Neural progenitor cell (in vitro differentiated cells): Measurements from ENCODE around the gene COX15. TPM values are rescaled to one million over a fixed set of nuclear protein-coding genes. Genes with fewer than 3 reads are reported as not detected.

Experiments used
- DNase-seq: peaks from one replicate; pipeline ENCODE4 v3.0.0-alpha.2; 2016; ENCODE audit warnings: low spot score
- H2AFZ ChIP-seq: fragments of 200-600 bp; sonication (generic); replicated peaks from 2 replicates; pipeline ENCODE4 v1.6.1; 2016; ENCODE audit warnings: antibody characterized with exemption
- H3F3A ChIP-seq: fragments of 200-600 bp; sonication (generic); 2 replicates; pipeline ENCODE4 v1.6.1; 2016; ENCODE audit warnings: antibody characterized with exemption, low read depth
- H3K27ac ChIP-seq: fragments of 200-600 bp; sonication (generic); 2 replicates; pipeline ENCODE4 v1.5.1; 2016; ENCODE audit warnings: mild to moderate bottlenecking
- H3K27me3 ChIP-seq: fragments of 200-600 bp; sonication (generic); 2 replicates; pipeline ENCODE4 v1.6.1; 2016; ENCODE audit warnings: mild to moderate bottlenecking, moderate library complexity
- H3K36me3 ChIP-seq: fragments of 200-600 bp; sonication (generic); 2 replicates; pipeline ENCODE4 v1.5.1; 2016
- H3K4me1 ChIP-seq: fragments of 200-600 bp; sonication (generic); 2 replicates; pipeline ENCODE4 v1.6.1; 2016; ENCODE audit warnings: mixed run types
- H3K4me2 ChIP-seq: fragments of 200-600 bp; sonication (generic); 2 replicates; pipeline ENCODE4 v1.6.1; 2016
- H3K4me3 ChIP-seq: fragments of 200-600 bp; sonication (generic); 2 replicates; pipeline ENCODE4 v1.5.1; 2016
- H3K79me2 ChIP-seq: fragments of 200-600 bp; sonication (generic); 2 replicates; pipeline ENCODE4 v1.6.1; 2016; ENCODE audit warnings: low read depth
- H3K9ac ChIP-seq: fragments of 200-600 bp; sonication (generic); 2 replicates; pipeline ENCODE4 v1.6.1; 2016
- H3K9me3 ChIP-seq: fragments of 200-600 bp; sonication (generic); 2 replicates; pipeline ENCODE4 v1.5.1; 2016; ENCODE audit warnings: low read depth
- H4K20me1 ChIP-seq: fragments of 200-600 bp; sonication (generic); 2 replicates; pipeline ENCODE4 v1.6.1; 2016; ENCODE audit warnings: low read depth
- H3K27ac Mint-ChIP-seq: 3 replicates; pipeline ENCODE4 v1.8.0; 2021; ENCODE audit warnings: mixed read lengths
- H3K27me3 Mint-ChIP-seq: 2 replicates; pipeline ENCODE4 v1.8.0; 2022; ENCODE audit warnings: low read depth, mild to moderate bottlenecking, inconsistent platforms, moderate library complexity, mixed read lengths; ENCODE audit not compliant: insufficient read depth
- H3K36me3 Mint-ChIP-seq: 3 replicates; pipeline ENCODE4 v1.8.0; 2021; ENCODE audit warnings: mixed read lengths
- H3K4me1 Mint-ChIP-seq: 3 replicates; pipeline ENCODE4 v1.8.0; 2021; ENCODE audit warnings: mixed read lengths
- H3K4me3 Mint-ChIP-seq: 3 replicates; pipeline ENCODE4 v1.8.0; 2021; ENCODE audit warnings: mild to moderate bottlenecking, moderate library complexity, mixed read lengths
- H3K9me3 Mint-ChIP-seq: 3 replicates; pipeline ENCODE4 v1.8.0; 2020; ENCODE audit warnings: mixed read lengths
- CTCF ChIP-seq: fragments of 200-600 bp; sonication (generic); IDR thresholded peaks from 2 replicates; pipeline ENCODE4 v1.5.1; 2017; ENCODE audit warnings: antibody characterized with exemption, mild to moderate bottlenecking
- EZH2 ChIP-seq: fragments of 200-600 bp; sonication (generic); IDR thresholded peaks from 2 replicates; pipeline ENCODE4 v1.6.1; 2017; ENCODE audit warnings: antibody characterized with exemption, mild to moderate bottlenecking, moderate library complexity
- EZH2phosphoT487 ChIP-seq: fragments of 200-600 bp; sonication (generic); IDR thresholded peaks from 2 replicates; pipeline ENCODE4 v1.6.1; 2017; ENCODE audit warnings: antibody characterized with exemption
- total RNA-seq: library from RNA; depleted of rRNA; stranded (reverse); fragments of >200 nt; gene quantifications from 2 replicates; pipeline ENCODE4 v1.2.3, GENCODE V29; 2015; ENCODE audit warnings: low replicate concordance

Gene COX15
- total RNA-seq, 1 donor from 2014 or later: 49.8 TPM

DNA sequence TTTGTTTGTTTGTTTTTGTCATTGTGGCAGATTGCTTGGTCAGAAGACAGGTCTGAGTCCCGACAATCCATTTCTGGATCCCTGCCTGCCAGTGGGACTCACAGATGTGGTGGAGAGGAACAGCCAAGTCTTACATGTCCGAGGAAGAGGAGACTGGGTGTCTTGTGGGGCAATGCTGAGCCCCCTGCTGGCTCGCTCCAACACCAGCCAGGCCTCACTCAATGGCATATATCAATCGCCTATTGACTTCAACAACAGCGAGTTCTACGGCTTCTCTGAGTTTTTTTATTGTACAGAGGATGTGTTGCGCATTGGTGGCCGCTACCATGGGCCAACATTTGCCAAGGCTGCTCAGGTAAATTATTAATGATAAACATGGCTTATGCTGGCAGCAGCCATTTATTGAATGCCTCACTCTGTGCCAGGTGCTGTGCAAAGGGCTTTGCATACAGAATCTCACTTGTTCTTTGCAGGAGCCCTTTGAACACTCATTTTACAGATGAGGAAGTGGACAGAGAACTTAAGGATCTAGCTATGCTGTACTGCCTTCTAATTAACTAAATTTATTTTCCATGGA lies 33.3 kb downstream of the COX15 start:
- Histone ChIP-seq H3K4me2 (no peak overlapping the region), H2AFZ (no peak overlapping the region), H3K4me1 (no peaks in the 10 kb centered on the region), H3K27ac (no peak overlapping the region), H3K79me2 (no peaks in the 10 kb centered on the region), H3K9ac (no peak overlapping the region), H3K27me3 (no peaks in the 10 kb centered on the region), H3K36me3 (no peaks in the 10 kb centered on the region), H3K4me3 (no peak overlapping the region), H4K20me1 (no peaks in the 10 kb centered on the region), H3F3A (no peaks in the 10 kb centered on the region), H3K9me3 (no peaks in the 10 kb centered on the region)
- Mint-ChIP-seq H3K9me3 (no peaks in the 10 kb centered on the region), H3K27ac (no peak overlapping the region), H3K36me3 (peaks cover 21% of the 10 kb centered on the region), H3K4me1 (no peaks in the 10 kb centered on the region), H3K4me3 (no peak overlapping the region), H3K27me3 (no peaks in the 10 kb centered on the region)
- no peak for DNase-seq
- no peak for TF ChIP-seq EZH2
- no peak for TF ChIP-seq CTCF
- TF ChIP-seq EZH2phosphoT487: no peak

- no peaks in the 10 kb centered on the region for H4K20me1 ChIP-seq
- Mint-ChIP-seq H3K36me3 (peaks cover 13% of the 10 kb centered on the region), H3K27ac (no peak overlapping the region), H3K4me3 (no peak overlapping the region), H3K27me3 (no peaks in the 10 kb centered on the region), H3K9me3 (no peaks in the 10 kb centered on the region), H3K4me1 (no peaks in the 10 kb centered on the region)
- no peaks in the 10 kb centered on the region for H3K79me2 ChIP-seq
- H3K9ac ChIP-seq: no peak overlapping the region
- H2AFZ ChIP-seq: no peak overlapping the region
- DNase-seq: no peak
- no peak overlapping the region for H3K27ac ChIP-seq
- H3K4me3 ChIP-seq: no peak overlapping the region
- TF ChIP-seq EZH2: no peak
- no peak for TF ChIP-seq CTCF
- no peak for TF ChIP-seq EZH2phosphoT487
- no peaks in the 10 kb centered on the region for H3K36me3 ChIP-seq
- no peaks in the 10 kb centered on the region for H3F3A ChIP-seq
- H3K4me2 ChIP-seq: no peak overlapping the region
- H3K9me3 ChIP-seq: no peaks in the 10 kb centered on the region
- no peaks in the 10 kb centered on the region for H3K27me3 ChIP-seq
- H3K4me1 ChIP-seq: no peaks in the 10 kb centered on the region
Measured at GRCh38 chr10:99695761-99696160, 36.2 kb downstream of the COX15 start.

DNA sequence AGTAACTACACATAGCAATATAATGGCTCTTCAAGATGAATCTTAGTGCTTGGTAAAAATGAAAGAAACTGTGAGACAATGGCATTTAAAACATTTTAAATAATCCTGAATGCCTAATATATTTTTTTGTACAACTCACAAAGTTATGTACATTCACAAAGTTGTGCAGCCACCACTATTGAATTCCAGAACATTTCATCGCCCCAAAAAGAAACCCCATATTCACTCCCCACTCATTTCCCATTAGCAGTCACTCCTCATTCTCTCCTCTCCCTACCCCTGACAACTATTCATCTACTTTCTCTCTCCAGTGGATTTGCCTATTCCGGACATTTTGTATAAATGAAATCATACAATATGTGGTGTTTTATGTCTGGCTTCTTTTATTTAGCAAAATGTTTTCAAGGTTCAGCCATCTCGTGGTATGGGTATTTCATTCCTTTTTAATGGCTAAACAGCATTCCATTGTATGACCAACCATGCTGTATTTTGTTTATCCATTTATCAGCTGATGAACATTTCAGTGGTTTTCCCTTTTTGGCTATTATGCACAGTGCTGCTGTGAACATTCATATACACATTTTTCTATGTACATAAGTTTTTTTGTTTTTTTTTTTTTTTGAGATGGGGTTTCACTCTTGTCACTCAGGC lies 37.9 kb downstream of the COX15 start:
- H3K27me3 Mint-ChIP-seq: no peaks in the 10 kb centered on the region
- no peaks in the 10 kb centered on the region for H3K36me3 ChIP-seq
- H3K4me3 Mint-ChIP-seq: no peak overlapping the region
- H4K20me1 ChIP-seq: no peaks in the 10 kb centered on the region
- H3K9ac ChIP-seq: no peak overlapping the region
- H3F3A ChIP-seq: no peaks in the 10 kb centered on the region
- H3K79me2 ChIP-seq: no peaks in the 10 kb centered on the region
- no peak overlapping the region for H3K4me3 ChIP-seq
- peaks cover 5% of the 10 kb centered on the region for H3K36me3 Mint-ChIP-seq
- H3K4me1 ChIP-seq: no peaks in the 10 kb centered on the region
- TF ChIP-seq CTCF (no peak), EZH2 (no peak), EZH2phosphoT487 (no peak)
- H2AFZ ChIP-seq: no peak overlapping the region
- H3K9me3 ChIP-seq: no peaks in the 10 kb centered on the region
- no peak overlapping the region for H3K4me2 ChIP-seq
- no peaks in the 10 kb centered on the region for H3K27me3 ChIP-seq
- H3K27ac Mint-ChIP-seq: no peak overlapping the region
- no peak overlapping the region for H3K27ac ChIP-seq
- H3K9me3 Mint-ChIP-seq: no peaks in the 10 kb centered on the region
- no peaks in the 10 kb centered on the region for H3K4me1 Mint-ChIP-seq
- no peak for DNase-seq
